Neutrophil (primary cell): ENCODE results near the gene DOLK.

Experiments
- H3K27ac ChIP-seq: fragments of 200-600 bp; sonication (generic); 2 replicates; pipeline ENCODE4 v1.5.1; 2016; ENCODE audit warnings: mild to moderate bottlenecking, moderate library complexity
- H3K27me3 ChIP-seq: fragments of 200-600 bp; sonication (generic); 2 replicates; pipeline ENCODE4 v1.6.0; 2016; ENCODE audit warnings: mild to moderate bottlenecking
- H3K36me3 ChIP-seq: fragments of 200-600 bp; sonication (generic); 2 replicates; pipeline ENCODE4 v1.5.1; 2017
- H3K4me1 ChIP-seq, 2 experiments: fragments of 200-600 bp in 1 of 2; sonication (generic) in 1 of 2; 1 replicate in 1 of 2; 2 replicates in 1 of 2; pipeline versions ENCODE4 v1.5.1 to v1.6.1; 2013 to 2016; ENCODE audit warnings: low read depth in 1 of 2, low read length in 1 of 2, mild to moderate bottlenecking in 1 of 2, moderate library complexity in 1 of 2; ENCODE audit not compliant: control insufficient read depth in 1 of 2, insufficient read depth in 1 of 2
- H3K4me3 ChIP-seq, 2 experiments: fragments of 200-600 bp in 1 of 2; sonication (generic) in 1 of 2; 1 replicate in 1 of 2; 2 replicates in 1 of 2; pipeline ENCODE4 v1.5.1; 2013 to 2016; ENCODE audit warnings: low read depth in 1 of 2, low read length in 1 of 2, mild to moderate bottlenecking in 1 of 2, moderate library complexity in 1 of 2
- H3K9me3 ChIP-seq: fragments of 200-600 bp; sonication (generic); 2 replicates; pipeline ENCODE4 v1.5.1; 2016
- CTCF ChIP-seq: fragments of 200-600 bp; sonication (generic); IDR thresholded peaks from 2 replicates; pipeline ENCODE4 v1.5.1; 2016; ENCODE audit warnings: antibody characterized with exemption

DOLK gene

GRCh38 chr9:128928624-128929023 lies 18.8 kb downstream of the DOLK start:
- H3K27ac ChIP-seq = no peak overlapping the region
- no peaks in the 10 kb centered on the region for H3K4me1 ChIP-seq
- no peaks in the 10 kb centered on the region for H3K9me3 ChIP-seq
- no peaks in the 10 kb centered on the region for H3K36me3 ChIP-seq
- no peak overlapping the region for H3K4me3 ChIP-seq
- no peak for TF ChIP-seq CTCF
- no peaks in the 10 kb centered on the region for H3K27me3 ChIP-seq

GRCh38 chr9:128927731-128928411 lies 19.5 kb downstream of the DOLK start:
- TF ChIP-seq CTCF = peak; percentile 69
- H3K36me3 ChIP-seq = no peaks in the 10 kb centered on the region
- no peaks in the 10 kb centered on the region for H3K4me1 ChIP-seq
- H3K27ac ChIP-seq = no peak overlapping the region
- H3K9me3 ChIP-seq = no peaks in the 10 kb centered on the region
- H3K27me3 ChIP-seq = peaks cover 3% of the 10 kb centered on the region
- H3K4me3 ChIP-seq = no peak overlapping the region

- H3K27me3 ChIP-seq = peaks cover 14% of the 10 kb centered on the region
- peaks cover 4 to 7% of the 10 kb centered on the region in 2 experiments for H3K4me1 ChIP-seq
- TF ChIP-seq CTCF = no peak
- no peak overlapping the region for H3K4me3 ChIP-seq
- H3K36me3 ChIP-seq = peaks cover 6% of the 10 kb centered on the region
- no peak overlapping the region for H3K27ac ChIP-seq
- H3K9me3 ChIP-seq = no peaks in the 10 kb centered on the region
Measured at GRCh38 chr9:128923493-128923883, 23.9 kb downstream of the DOLK start.

- Histone ChIP-seq H3K4me1 (peaks cover 4 to 7% of the 10 kb centered on the region in 2 experiments), H3K27me3 (peaks cover 14% of the 10 kb centered on the region), H3K4me3 (no peak overlapping the region), H3K27ac (no peak overlapping the region), H3K9me3 (no peaks in the 10 kb centered on the region), H3K36me3 (peaks cover 18% of the 10 kb centered on the region)
- TF ChIP-seq CTCF = no peak
Measured at GRCh38 chr9:128921881-128922763, 25.3 kb downstream of the DOLK start.

- H3K36me3 ChIP-seq = peaks cover 30% of the 10 kb centered on the region
- no peak within 1 kb of the TSS for H3K4me3 ChIP-seq
- H3K4me1 ChIP-seq = peaks cover 4 to 7% of the 10 kb centered on the region in 2 experiments
- no peak for TF ChIP-seq CTCF
- H3K27me3 ChIP-seq = peaks cover 14% of the 10 kb centered on the region
- H3K9me3 ChIP-seq = no peaks in the 10 kb centered on the region
- no peak within 1 kb of the TSS for H3K27ac ChIP-seq
Measured at GRCh38 chr9:128920381-128921058, 26.9 kb downstream of the DOLK start, which contains the start of gene PHYHD1. Gene PHYHD1, plus strand, starts transcription at chr9:128920982. Its CDS starts 1,342 bp downstream, at chr9:128922324.
